Adipocyte (in vitro differentiated cells): ENCODE results near the gene BEST1.

ENCODE experiments used
- DNase-seq: peaks from one replicate; pipeline ENCODE4 v3.0.0-alpha.2; 2015; ENCODE audit warnings: low read depth
- H3K27me3 ChIP-seq: replicated peaks from 2 replicates; pipeline ENCODE4 v1.7.0; 2013; ENCODE audit warnings: mild to moderate bottlenecking, low read length, moderate library complexity; ENCODE audit not compliant: control insufficient read depth, insufficient read depth
- H3K36me3 ChIP-seq: 2 replicates; pipeline ENCODE4 v1.7.0; 2013; ENCODE audit warnings: low read length, mild to moderate bottlenecking, moderate library complexity; ENCODE audit not compliant: control insufficient read depth, insufficient read depth, severe bottlenecking
- H3K4me1 ChIP-seq: 2 replicates; pipeline ENCODE4 v1.7.0; 2013; ENCODE audit warnings: mild to moderate bottlenecking, low read length, moderate library complexity; ENCODE audit not compliant: control insufficient read depth, insufficient read depth
- H3K4me3 ChIP-seq: 2 replicates; pipeline ENCODE4 v1.7.0; 2013; ENCODE audit warnings: mild to moderate bottlenecking, low read length, moderate library complexity
- H3K9ac ChIP-seq: 2 replicates; pipeline ENCODE4 v1.7.0; 2013; ENCODE audit warnings: mild to moderate bottlenecking, low read length, moderate library complexity
- H3K9me3 ChIP-seq: 2 replicates; pipeline ENCODE4 v1.7.0; 2013; ENCODE audit warnings: mild to moderate bottlenecking, low read length, moderate library complexity; ENCODE audit not compliant: control insufficient read depth

BEST1 gene

GRCh38 chr11:61908730-61909316 is 41.3 kb upstream of the BEST1 start:
- Histone ChIP-seq H3K4me1 (peaks cover 6% of the 10 kb centered on the region), H3K27me3 (no peaks in the 10 kb centered on the region), H3K9me3 (no peaks in the 10 kb centered on the region), H3K4me3 (no peak overlapping the region), H3K9ac (no peak overlapping the region), H3K36me3 (peaks cover 7% of the 10 kb centered on the region)
- no peak for DNase-seq

DNA sequence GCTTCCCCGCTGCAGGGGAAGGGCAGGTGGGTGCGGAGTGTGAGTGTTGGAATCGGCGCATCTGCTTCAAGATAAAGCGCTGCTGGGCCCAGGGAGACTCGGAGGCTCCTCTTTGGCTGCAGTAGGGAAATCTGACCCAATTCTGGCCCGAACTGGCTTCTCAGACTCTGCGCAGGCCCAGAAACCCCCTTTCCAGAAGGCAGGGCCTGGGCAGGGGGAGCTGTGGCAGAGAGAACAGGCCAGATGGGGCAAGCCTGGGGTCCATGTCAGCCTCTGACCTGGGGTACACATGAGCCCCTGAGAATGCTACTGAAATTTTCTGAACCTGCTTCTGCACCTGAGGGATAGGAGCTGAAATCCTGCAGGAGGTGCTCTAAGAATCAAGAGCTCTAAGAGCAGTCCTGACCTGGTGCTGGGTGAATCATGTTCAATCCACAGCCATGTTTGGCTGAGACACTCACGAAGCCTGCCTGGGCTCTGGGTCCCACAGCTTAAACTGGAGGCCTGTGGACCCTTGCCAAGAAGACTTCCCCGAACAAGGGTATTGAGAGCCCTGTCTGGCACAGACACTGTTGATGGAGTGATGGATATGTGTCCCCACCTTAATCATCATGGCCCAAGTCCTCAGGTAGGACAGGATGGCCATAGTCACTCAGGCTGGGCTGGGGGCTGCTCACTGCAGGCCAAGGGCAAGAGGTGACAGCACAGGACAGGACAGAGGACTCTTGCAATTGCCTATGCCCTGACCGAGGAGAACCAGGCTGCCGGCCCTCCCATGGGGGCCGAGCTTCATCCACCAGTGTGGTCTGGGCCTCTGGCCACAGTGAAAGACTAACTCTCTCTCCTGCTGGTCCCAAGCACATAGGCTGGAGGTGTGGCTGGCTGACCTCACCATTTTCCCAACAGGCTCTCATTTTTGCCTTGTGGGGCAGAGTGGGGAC is 39.7 kb upstream of the BEST1 start:
- H3K36me3 ChIP-seq, result no peaks in the 10 kb centered on the region
- H3K9me3 ChIP-seq, result no peaks in the 10 kb centered on the region
- H3K4me3 ChIP-seq, result no peak overlapping the region
- H3K4me1 ChIP-seq, result peaks cover 6% of the 10 kb centered on the region
- H3K9ac ChIP-seq, result no peak overlapping the region
- DNase-seq, result no peak
- H3K27me3 ChIP-seq, result no peaks in the 10 kb centered on the region

DNA sequence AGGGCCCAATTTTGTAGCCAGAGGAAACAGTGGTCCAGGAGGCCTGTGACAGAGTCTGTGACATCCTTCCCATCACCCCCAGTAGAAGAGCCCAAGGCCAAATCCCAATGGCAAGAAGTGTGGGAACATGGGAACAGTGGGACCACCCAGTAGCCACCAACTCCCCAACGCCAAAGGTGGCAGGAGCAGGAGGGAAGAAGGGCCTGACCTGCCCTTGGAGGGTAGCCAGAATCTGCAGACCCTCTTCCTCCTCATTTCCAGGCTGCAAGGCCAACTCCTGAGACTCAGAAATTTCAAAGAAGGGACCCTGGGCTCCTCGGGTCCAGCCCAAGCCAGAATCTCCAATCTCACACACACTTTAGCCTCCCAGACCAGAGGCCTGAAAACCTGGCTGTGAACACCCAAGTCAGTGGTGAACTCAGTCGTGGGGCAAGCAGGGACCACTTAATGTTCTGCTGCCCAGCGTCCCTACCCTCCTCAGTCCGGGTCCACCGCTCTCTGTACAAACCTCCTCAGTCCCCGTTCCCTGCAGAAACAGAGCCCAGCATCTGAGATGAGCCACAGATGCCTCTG is 38.9 kb upstream of the BEST1 start:
- no peak overlapping the region for H3K9ac ChIP-seq
- peaks cover 6% of the 10 kb centered on the region for H3K4me1 ChIP-seq
- no peaks in the 10 kb centered on the region for H3K36me3 ChIP-seq
- no peaks in the 10 kb centered on the region for H3K9me3 ChIP-seq
- no peak overlapping the region for H3K4me3 ChIP-seq
- no peaks in the 10 kb centered on the region for H3K27me3 ChIP-seq
- no peak for DNase-seq

DNA sequence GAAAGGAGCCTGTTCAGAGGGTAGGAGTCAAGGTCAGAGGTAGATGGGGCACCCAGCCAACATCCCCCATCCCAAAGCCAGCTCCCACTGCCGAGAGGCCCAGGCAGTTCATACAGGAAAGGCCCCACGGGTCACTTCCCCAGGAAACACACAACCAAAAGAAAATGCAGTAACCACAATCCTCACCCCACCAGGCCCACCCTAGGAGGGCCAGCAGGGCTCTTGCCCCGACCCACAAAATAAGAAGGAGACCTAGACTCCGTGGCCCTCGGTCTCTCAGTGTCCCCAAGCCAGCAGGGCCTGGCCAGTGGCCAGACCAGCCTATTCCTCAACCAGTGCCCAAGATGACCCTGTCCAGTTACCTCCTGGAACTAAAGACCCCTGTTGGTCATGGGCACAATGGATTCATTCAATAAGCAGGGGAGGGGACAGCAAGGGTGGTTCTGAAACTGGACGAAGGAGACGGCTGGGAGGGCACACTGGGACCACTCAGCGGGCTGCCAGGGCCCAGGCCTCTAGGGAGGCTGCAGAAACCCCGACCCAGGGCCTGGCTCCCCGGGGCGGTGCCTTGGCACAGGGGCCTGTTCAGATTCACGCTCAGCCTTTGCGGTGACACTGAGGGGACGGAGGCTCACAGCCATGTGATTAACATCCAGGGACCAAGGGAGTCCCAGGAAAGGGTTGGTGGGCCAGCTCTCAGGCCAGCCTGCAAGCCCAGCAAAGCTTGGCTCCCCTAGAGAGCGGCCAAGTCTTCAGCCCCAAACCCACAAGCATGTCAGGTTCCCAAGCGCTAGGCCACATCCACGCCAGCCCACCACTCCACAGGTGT is 38.2 kb upstream of the BEST1 start:
- Histone ChIP-seq H3K9ac (no peak overlapping the region), H3K4me1 (peaks cover 9% of the 10 kb centered on the region), H3K4me3 (no peak overlapping the region), H3K36me3 (no peaks in the 10 kb centered on the region), H3K9me3 (no peaks in the 10 kb centered on the region), H3K27me3 (no peaks in the 10 kb centered on the region)
- no peak for DNase-seq

GRCh38 chr11:61912530-61912898 is 37.6 kb upstream of the BEST1 start:
- H3K9ac ChIP-seq, result no peak overlapping the region
- H3K27me3 ChIP-seq, result no peaks in the 10 kb centered on the region
- no peaks in the 10 kb centered on the region for H3K9me3 ChIP-seq
- H3K36me3 ChIP-seq, result no peaks in the 10 kb centered on the region
- peaks cover 9% of the 10 kb centered on the region for H3K4me1 ChIP-seq
- H3K4me3 ChIP-seq, result no peak overlapping the region
- DNase-seq, result no peak

- DNase-seq, result no peak
- Histone ChIP-seq H3K9me3 (no peaks in the 10 kb centered on the region), H3K27me3 (no peaks in the 10 kb centered on the region), H3K36me3 (no peaks in the 10 kb centered on the region), H3K9ac (no peak overlapping the region), H3K4me3 (no peak overlapping the region), H3K4me1 (peaks cover 14% of the 10 kb centered on the region)
Observed at GRCh38 chr11:61912991-61913698, 37.0 kb upstream of the BEST1 start.

GRCh38 chr11:61913699-61914395 is 36.3 kb upstream of the BEST1 start:
- DNase-seq, result no peak
- H3K9ac ChIP-seq, result no peak overlapping the region
- no peaks in the 10 kb centered on the region for H3K36me3 ChIP-seq
- H3K9me3 ChIP-seq, result no peaks in the 10 kb centered on the region
- H3K4me3 ChIP-seq, result no peak overlapping the region
- no peaks in the 10 kb centered on the region for H3K27me3 ChIP-seq
- peaks cover 15% of the 10 kb centered on the region for H3K4me1 ChIP-seq

DNA sequence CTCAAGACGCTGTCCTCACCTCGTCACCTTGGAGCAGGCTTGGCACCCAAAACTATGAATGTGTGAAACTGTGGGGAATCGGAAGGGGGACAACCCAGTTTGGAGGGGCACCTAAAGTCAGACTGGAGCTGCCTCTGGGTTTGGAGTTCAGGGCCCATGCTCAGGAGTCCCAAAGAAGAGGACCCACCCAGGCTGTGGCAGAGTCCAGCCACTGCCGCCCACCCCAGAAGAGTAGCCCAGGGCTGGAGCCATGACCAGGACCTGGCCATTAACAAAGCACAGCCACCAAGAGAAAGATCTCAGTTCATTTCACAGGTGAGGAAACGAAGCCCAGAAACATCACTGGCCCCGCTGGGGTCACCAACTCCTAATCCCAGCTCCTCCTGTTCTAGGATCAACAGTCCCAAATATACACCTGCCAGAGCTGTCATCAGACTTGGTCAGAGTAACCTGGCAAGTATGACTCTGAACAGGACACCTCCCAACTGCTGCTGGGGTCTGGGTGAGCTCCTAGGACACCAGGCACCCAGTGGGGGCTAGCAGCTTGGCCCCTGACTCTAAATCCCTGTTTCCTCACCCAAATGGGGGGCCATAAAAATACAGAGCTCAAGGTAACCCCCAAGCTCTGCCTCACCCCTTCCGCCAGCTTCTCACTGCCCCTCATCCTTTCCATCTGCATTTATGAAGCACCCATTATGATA is 35.5 kb upstream of the BEST1 start:
- no peak overlapping the region for H3K9ac ChIP-seq
- H3K27me3 ChIP-seq, result no peaks in the 10 kb centered on the region
- H3K4me1 ChIP-seq, result peaks cover 23% of the 10 kb centered on the region
- DNase-seq, result no peak
- H3K36me3 ChIP-seq, result no peaks in the 10 kb centered on the region
- H3K9me3 ChIP-seq, result no peaks in the 10 kb centered on the region
- no peak overlapping the region for H3K4me3 ChIP-seq

GRCh38 chr11:61916737-61917333 is 33.3 kb upstream of the BEST1 start:
- peak; percentile 16 for DNase-seq
- H3K9ac ChIP-seq, result peak overlapping the region; percentile 71
- H3K36me3 ChIP-seq, result no peaks in the 10 kb centered on the region
- no peaks in the 10 kb centered on the region for H3K9me3 ChIP-seq
- no peaks in the 10 kb centered on the region for H3K27me3 ChIP-seq
- H3K4me1 ChIP-seq, result peaks cover 18% of the 10 kb centered on the region
- peak overlapping the region; percentile 74 for H3K4me3 ChIP-seq
